ENCODE results near the gene LIN9. TPM values are rescaled to one million over a fixed set of nuclear protein-coding genes. Genes with fewer than 3 reads are reported as not detected.

The LIN9 gene
- total and polyA plus RNA-seq, 2 of the 13 experiments (the other 11 are each of a cell fraction or from before 2014, with no cell fraction given) = 3.0 to 10.0 TPM

- TF ChIP-seq MAF1 (CRISPR knock-in tag; IDR thresholded peaks at IDR 0.05; ENCODE audit: borderline replicate concordance) (no peak), FOXP4 (CRISPR knock-in tag; IDR thresholded peaks at IDR 0.05) (no peak), ZNF790 (CRISPR knock-in tag; IDR thresholded peaks at IDR 0.05; ENCODE audit: borderline replicate concordance) (no peak), MXD3 (CRISPR knock-in tag; IDR thresholded peaks at IDR 0.05) (peak; percentile 54; the same call in 1 of the 2 replicates), HDAC1 (CRISPR knock-in tag; IDR thresholded peaks at IDR 0.05) (no peak), ZNF501 (CRISPR knock-in tag; IDR thresholded peaks at IDR 0.05) (no peak; the same call in 1 of the 2 replicates), EZH2 (conservative IDR thresholded peaks at IDR 0.05; ENCODE audit: low read depth, low read length) (no peak), HNRNPLL (IDR thresholded peaks at IDR 0.05; ENCODE audit: low read depth, low read length, poor library complexity, severe bottlenecking) (peak; percentile 96), ZUFSP (CRISPR knock-in tag; IDR thresholded peaks at IDR 0.05; ENCODE audit: borderline replicate concordance) (no peak), POLR2AphosphoS5 (IDR thresholded peaks at IDR 0.05; ENCODE audit: low read depth, low read length) (0 out of 2 replicates have a peak, but pooled peaks have one; percentile 3), GATAD1 (CRISPR knock-in tag; IDR thresholded peaks at IDR 0.05) (0 out of 2 replicates have a peak, but pooled peaks have one; percentile 22), ZSCAN9 (CRISPR knock-in tag; IDR thresholded peaks at IDR 0.05; ENCODE audit: borderline replicate concordance) (0 out of 2 replicates have a peak, but pooled peaks have one; percentile 17), TRAFD1 (CRISPR knock-in tag; IDR thresholded peaks at IDR 0.05; ENCODE audit: borderline replicate concordance) (no peak), PATZ1 (CRISPR knock-in tag; IDR thresholded peaks at IDR 0.05) (peak; percentile 58; the same call in 1 of the 2 replicates), NFE2L2 (IDR thresholded peaks at IDR 0.05; ENCODE audit: low read length) (no peak), NFKBIZ (CRISPR knock-in tag; IDR thresholded peaks at IDR 0.05) (no peak), KDM3A (CRISPR knock-in tag; IDR thresholded peaks at IDR 0.05; ENCODE audit: low read depth) (0 out of 2 replicates have a peak, but pooled peaks have one; percentile 26), ZNF780A (CRISPR knock-in tag; IDR thresholded peaks at IDR 0.05) (no peak)
Observed at GRCh38 chr1:226309398-226310244, 657 bp upstream of the LIN9 start (continued).
